Cardiac septum (tissue), 1 donor: ENCODE data around the gene FBXL12. TPM values are rescaled to one million over a fixed set of nuclear protein-coding genes. Genes with fewer than 3 reads are reported as not detected.
"Not testable (repeated sequence)": the region's sequence is repeated elsewhere in the genome, so short reads cannot be mapped to it uniquely, and the experiment has no call there.

Experiments
- DNase-seq: peaks from one replicate; pipeline ENCODE4 v3.0.0-alpha.2; 2020; ENCODE audit warnings: low spot score
- intact Hi-C: fragments of 100-400 bp; cut with DNase I; formaldehyde crosslinking; loops from one replicate; pipeline ENCODE4 v1.14.0; 2022
- total RNA-seq: library from RNA; stranded (reverse); fragmentation: NEBNext Ultra II Directional; extraction: Animal tissue kit (Norgen Biotek cat#: 25700); gene quantifications from one replicate; pipeline ENCODE4 v1.2.1, GENCODE V29; 2021
- donor health status: DM: no; HTN: no; CAD: no.

Gene FBXL12
- total RNA-seq, 1 donor from 2014 or later = 17.0 TPM

DNA sequence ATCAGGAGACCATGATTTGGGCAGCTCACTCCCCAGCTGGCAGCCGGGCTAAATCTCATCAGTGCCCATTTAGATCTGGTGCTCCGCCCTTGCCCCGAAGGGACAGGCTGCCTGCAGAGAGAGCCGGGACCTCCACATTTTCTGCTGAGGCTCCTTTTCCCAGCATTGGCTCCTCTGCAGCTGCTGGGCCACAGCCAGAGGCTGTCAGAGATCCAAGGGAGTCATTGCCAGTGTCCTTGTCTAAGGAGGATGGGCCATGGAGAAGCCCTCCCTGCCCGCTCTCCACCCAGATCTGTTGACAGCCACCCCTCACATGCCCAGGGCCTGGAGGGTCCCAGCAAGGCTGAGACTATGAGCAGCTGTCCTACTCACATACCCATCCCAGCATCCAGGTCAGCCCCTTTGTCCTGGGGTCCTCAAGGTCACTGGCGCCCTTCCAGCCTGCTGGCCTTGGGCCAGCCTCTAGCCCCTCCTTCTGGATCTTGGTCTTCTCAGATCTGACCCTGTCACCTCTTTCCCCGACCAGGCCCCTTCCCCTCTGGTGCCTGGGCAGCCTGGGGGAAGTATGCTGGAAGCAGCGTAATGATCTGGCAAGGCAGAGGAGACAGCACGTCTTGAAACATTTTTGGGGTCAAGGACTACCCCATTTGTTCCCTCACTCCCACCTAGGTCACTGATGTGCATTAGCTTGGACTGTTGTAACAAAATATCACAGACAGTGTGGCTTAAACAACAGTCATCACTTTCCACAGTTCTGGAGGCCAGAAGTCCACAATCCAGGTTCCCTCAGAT lies 24.2 kb upstream of the FBXL12 start:
- DNase-seq = no peak
- intact Hi-C loops = no loop called here

DNA sequence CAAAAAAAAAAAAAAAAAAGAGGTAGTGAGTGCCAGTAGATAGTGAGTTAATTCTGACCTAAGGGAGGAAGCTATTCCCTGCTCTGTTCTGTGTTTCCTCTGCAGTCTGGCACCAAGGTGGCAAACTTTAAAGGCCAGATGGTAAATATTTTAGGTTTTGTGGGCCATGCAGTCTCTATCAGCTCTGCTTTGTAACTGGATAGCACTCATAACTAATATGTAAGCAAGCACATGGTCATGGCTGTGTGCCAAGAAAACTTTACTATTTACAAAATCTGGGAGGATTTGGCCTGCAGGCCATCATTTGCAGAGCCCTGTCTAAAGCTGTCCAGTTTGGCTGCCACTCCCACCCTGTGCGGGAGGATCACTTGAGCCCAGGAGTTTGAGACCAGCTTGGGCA lies 20.5 kb upstream of the FBXL12 start:
- intact Hi-C loops = no loop called here
- DNase-seq = no peak

DNA sequence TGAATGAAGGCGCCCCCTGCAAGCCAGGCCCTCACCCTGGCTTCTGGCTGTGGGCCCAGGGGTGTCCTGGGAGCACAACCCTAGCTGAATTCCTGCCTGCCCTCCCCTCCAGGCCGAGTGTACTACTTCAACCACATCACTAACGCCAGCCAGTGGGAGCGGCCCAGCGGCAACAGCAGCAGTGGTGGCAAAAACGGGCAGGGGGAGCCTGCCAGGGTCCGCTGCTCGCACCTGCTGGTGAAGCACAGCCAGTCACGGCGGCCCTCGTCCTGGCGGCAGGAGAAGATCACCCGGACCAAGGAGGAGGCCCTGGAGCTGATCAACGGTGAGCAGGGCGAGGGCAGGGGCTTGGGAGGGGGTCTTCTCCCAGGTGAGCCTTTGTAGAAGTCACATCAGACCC lies 19.4 kb upstream of the FBXL12 start:
- no peak for DNase-seq

DNA sequence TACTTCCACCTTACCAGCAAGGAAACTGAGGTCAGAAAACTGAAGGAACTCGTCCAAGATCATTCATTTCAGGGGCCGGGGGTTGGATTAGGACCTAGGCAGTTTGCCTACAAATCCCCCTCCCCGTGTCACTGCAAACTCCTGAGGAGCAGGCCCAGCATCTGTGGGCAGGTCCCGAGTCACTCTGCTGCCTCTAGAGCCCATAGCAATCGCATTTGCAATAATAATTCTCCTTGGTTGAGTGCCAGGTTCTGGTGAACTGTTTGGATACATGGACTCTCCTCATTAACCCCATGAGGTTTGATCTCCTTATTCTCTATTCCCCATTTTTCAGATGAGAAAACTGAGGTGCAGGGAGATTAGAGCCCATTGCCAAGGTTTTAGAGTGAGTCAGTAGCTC lies 17.1 kb upstream of the FBXL12 start:
- no peak for DNase-seq
- intact Hi-C loops = no loop called here

More for the DNA sequence above, 19.4 kb upstream of the FBXL12 start:
- intact Hi-C loops = no loop called here

DNA sequence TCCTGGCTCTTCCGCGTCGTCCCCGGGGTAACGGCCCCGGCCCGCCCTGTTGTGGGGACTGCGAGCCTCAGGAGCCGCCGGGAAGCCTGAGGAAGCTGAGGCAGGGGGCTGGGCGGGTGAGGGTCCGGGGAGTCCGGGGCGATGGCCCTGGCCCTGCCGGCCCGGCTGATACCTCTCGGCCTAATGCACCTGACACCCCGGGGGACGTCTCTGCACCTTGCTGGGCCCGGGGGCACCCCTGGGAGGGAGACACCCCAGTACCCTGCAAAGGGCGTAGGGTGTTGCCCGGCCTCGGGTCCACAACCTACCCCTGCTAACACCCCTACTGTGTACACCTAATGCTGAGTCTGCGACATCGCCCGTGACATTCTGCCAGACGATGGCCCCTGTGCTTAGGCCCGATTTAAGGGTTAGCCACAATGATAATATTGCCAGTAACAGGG lies 16.6 kb upstream of the FBXL12 start:
- DNase-seq = no peak
- intact Hi-C loops = no loop called here

DNA sequence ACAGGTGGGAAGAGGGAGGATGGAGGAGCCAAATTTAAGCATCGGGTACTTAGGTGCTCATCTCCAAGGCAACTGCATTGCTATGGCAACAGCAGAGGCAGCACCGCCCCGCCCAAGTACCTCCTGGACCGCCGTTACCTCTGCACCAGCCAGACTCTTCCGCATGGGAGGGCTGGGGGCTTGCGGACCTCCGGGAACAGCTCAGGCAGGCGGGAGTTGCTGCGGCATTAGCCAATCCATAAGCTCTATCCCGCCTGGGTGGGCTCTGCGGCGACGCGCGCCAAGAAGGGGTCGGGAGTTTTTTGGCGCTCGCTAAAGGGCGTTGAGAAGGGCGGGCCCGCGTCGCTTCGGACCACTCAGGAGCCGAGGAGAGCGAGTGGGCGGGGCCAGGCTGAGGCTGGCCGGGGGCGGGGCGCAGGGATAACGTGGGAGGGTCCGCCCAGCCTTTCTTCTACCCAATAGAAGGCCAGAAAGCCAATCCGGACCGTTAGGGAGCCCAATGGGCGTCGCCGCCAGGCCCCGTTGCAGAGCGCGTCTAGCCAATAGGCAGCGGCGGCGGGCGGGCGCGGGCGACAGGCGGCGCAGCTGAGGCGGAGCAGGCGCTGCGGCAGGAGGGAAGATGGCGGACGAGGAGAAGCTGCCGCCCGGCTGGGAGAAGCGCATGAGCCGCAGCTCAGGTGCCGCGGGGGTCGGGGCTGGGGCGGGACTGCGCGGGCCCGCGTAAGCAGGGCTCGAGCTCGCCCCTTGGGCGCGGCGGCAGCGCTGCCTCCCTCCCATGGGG lies 16.0 kb upstream of the FBXL12 start, which contains the start of gene PIN1:
Gene PIN1 (plus strand): TSS at position 593 of the 781 bp plus-strand sequence. CDS start 27 bp downstream, at position 620.
- DNase-seq = peak; percentile 99
- intact Hi-C loops = no loop called here

DNA sequence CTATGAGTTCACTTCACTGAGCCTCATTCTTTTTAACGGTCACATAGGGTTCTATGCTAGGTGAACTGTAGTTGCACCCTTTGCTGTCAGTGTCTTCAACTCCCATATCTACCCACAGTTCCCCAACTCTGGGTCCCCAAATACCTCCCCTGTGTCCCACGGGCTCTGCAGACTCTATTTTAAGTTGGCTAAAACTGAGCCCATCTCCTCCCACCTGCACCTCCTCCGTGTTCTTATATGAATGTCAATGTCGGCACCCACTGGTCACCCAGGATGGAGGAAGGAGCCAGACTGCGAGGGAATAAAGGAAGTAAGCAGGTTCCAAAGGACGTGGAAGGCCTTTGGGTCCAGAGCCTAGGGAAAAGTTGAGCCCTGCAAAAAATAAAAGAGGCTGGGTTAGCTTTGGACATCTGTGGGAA lies 15.4 kb upstream of the FBXL12 start:
- intact Hi-C loops = no loop called here
- DNase-seq = no peak

DNA sequence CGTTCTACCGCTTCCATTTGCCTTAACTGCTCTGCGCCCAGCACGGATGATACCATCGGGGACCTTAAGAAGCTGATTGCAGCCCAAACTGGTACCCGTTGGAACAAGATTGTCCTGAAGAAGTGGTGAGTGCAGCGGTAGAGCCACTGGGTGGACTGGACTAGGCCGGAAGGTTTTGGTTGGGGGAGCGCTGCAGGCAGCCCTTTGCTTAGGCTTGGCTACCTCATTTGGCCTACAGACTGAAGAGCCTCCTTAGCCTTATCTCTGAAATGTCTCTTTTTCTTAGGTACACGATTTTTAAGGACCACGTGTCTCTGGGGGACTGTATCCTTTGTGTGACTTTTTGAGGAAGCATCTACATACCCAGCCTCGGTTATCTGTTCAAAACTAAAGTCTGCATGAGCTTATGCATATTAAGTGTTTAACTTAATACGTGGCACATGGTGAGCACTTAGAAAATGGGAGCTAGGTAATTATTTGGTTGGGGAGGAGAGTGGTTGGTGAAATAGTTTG lies 9.7 kb upstream of the FBXL12 start:
- no peak for DNase-seq
- intact Hi-C loops = no loop called here

DNA sequence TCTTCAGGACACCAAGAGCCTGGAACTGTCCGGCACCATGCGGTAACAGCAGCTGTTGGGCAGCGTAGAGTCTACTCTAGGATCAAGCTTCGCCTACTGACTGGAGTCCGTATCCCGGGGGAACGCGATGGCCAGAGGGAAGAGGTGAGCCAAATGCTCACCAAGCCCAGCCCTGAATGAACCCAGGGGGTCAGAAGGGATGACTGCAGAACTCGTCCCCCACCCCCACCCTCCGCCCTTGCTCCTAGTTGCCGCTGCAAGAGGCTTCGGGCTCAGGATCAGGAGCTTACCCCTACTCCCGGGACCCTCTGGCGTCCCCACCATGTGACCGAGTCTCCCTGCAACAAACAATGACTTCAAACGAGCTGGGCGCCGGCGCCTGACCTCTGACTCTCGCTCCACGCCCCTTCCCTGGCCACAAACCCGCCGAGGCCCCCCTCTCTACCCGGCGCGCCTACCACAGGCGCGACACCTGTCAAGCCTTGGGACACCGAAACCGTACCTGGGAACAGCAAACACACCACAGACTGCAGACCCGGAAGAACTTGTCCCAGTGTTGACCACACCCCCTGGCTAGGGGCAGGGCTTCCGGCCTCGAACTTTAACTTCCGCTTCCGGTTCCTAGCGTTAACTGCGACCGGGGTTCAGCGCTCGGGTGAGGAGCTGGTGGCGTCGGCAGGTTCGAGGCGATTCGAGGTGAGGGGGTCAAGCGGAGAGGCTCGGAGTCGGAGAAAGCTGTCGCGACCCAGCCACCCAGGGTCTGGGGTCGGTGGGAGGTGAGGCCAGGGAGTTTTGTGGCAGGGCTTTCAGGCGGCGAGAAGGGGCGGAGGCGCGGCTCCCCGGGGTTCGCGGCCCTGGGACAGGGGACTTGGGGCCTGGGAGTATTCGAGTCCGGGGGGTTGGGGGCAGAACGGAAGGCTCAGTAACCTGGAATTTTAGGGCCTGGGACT lies 8.7 kb upstream of the FBXL12 start, which contains the start of gene UBL5:
Gene UBL5 (plus strand): TSS at position 630 of the 950 bp plus-strand sequence. CDS start 420 bp downstream, outside the sequence.
- intact Hi-C loops = no loop called here
- peak; percentile 95 for DNase-seq

DNA sequence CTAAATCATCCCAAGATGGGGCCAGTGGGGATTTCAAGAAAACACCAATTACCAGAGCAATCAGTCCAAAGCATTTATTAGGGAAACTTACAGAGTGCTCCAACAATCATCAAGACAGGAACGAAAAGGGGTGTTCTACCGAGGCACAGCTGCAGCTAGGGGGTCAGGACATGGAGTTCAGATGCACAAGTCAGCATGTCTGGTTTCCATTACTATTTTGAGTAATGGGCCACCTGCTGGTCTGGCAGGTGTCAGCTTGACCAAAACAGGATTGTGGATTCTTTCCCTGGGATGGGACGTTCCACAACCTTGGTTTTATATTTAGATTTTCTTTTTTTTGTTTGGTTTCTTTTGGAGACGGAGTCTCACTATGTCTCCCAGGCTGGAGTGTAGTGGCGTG lies 4.9 kb upstream of the FBXL12 start:
- no peak for DNase-seq
- intact Hi-C loops = no loop called here

DNA sequence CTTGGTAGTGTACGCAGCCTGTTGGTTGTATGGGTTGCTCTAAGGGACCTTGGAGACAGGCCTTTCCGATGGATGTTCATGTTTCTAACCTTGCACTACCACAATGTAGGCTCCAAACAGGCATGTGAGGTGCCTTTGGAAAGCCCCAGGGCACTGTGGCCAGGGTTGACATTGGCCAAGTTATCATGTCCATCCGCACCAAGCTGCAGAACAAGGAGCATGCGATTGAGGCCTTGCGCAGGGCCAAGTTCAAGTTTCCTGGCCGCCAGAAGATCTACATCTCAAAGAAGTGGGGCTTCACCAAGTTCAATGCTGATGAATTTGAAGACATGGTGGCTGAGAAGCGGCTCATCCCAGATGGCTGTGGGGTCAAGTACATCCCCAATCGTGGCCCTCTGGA lies 1.2 kb upstream of the FBXL12 start:
- intact Hi-C loops = not testable (repeated sequence)

DNA sequence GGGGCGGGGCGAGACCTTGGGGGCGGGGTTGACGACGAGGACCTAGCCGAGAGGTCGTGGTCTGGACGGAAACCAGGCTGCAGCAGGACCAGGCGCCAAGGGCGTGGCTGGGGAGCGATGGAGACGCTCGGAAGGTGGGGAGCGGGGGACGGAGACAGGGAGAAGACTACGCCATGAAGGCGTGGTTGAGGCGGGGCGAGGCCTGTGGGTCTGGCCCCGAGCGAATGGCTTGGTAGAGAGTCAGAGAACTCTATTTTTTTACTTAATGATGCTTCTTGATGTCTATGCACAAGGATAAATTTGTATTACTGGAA lies 674 bp upstream of the FBXL12 start:
- intact Hi-C loops = loop anchor here (1.0 kb wide), 1 partner anchor 27 kb away; no protein-coding TSS in a partner anchor
- no peak for DNase-seq

More for the DNA sequence above, 1.2 kb upstream of the FBXL12 start:
- DNase-seq = not testable (repeated sequence)

DNA sequence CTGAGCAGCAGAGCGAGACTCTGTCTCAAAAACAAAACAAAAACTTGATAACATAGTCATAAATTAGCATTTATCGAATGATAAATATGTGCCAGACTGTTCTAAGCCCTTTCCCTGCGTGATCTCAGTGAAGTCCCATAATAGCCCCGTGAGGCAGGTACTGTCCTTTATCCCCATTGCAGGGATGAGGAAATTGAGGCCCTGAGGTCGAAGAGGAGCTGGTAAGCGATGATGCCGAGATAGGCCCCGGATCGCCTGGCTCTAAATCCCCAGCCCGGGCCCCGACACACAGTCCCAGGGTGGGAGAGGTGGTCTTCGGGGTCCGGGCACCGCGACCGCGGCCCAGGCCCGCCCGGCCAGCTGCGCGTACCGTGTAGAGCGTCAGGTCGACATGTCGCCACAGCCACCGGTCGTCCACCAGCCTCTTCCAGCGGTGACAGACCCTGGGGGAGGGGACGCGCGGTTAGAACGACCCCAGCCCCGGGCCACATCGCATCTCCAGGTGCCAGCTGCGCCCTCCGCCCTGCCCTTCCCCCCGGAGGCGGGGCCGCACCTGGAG lies 625 bp downstream of the FBXL12 start:
- no peak for DNase-seq
- intact Hi-C loops = no loop called here

DNA sequence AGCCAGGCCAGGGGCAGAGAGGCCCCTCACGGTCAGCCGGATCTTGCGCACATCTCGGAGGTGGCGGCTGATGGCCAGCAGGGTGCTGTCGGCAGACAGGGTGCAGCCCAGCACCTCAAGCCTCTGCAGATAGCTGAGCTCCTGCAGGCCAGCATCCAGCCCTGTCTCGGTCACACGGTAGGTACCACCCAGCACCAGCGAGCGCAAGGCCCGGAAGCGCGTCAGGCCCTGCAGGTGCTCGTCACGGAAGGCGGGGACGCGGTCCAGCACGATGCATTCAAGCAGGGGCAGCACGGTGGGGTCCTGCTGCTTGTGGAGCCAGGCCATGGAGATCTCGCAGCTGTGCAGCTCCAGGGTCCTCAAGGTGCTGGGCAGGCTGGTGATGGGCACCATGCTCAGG lies 7.7 kb downstream of the FBXL12 start:
- DNase-seq = no peak
- intact Hi-C loops = no loop called here

DNA sequence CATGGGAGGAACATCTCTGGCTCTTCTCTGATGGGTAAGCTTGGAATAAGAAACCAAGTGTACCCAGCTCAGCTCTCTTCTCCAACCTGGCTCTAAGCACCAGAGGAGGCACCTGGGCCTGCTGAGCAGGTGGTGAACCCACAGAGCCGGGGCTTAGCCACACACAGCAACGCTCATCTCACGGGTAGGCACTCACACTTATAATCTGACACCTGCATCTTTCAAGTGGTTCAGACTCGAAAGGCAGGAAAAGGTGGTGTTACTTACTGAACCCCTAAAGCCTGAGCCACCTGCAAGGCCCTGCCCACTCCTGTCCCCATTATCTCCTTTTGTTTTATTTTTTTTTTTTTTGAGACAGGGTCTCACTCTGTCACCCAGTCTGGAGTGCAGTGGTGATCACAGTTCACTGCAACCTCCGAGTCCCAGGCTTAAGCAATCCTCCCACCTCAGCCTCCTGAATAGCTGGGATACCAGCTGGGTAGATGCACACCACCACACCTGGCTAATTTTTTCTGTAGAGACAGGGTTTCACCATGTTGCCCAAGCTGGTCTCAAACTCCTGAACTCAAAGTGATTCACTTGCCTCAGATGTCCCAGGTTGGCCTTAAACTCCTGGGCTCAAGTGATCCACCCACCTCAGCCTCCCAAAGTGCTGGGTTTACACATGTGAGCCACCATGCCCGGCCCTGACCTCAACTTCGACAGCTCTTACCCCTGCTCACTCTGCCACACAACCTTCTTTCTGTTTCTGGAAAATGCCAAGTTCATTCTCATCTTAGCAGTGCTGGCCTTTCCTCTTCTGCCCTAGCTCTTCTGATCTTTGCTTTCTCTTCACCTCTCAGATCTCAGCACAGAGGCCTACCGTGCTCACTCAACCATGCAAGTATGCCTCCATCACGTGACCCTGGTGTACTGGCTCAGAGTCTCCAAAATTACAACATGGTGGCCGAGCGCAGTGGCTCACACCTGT lies 9.7 kb downstream of the FBXL12 start:
- intact Hi-C loops = no loop called here
- DNase-seq = no peak

DNA sequence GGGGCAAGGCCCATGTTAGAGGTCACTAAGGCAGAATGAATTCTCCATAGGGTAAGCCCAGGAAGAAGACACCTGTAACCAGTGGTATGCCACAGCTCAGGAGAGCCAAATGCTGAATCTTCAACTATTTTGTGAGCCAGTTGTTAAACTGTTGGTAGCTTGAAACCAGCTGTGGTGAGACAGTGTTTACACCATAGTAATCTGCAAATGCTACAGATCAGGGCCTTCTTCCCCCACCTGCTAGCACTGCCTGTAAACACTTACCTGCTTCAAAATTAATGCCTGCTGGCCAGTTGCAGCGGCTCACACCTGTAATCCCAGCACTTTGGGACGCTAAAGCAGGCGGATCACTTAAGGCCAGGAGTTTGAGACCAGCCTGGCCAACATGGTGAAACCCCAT lies 12.1 kb downstream of the FBXL12 start:
- intact Hi-C loops = no loop called here
- no peak for DNase-seq

DNA sequence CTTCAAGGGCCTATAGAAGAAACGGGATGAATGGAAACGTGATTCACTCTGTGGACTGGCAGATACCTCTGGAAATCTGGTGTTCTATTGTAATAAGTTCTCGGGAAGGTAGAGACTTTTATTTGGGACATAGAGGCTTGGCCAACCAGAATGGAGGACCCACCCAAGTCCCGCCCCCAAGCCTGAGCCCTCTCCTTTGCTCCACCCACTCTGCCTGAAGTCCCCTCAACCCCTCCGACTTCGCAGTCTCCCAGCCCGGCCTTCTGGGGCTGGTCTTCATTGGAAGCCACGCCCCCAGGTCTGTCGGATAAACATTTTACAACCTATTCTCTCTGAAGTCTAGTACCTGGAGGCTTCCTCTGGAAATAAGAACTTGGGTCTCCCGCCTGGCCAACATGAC lies 16.9 kb downstream of the FBXL12 start:
- intact Hi-C loops = no loop called here
- DNase-seq = no peak

DNA sequence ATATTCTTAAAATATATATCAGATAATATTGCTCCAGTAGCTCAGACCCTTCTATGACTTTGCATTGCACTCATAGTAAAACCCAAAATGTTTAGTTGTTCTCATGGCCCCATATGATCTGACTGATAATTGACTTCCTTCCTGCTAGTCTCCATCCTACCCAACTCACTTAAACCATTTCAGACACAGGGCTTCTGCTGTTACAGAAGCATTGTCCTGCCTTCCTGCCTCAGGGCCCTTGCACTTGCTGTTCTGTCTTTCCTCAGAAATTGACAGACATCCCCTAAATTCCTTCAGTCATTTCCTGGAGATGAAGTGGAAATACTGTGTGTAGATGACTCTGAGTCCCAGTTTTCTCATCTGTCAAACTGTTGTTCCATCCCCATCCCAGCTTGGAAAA lies 19.7 kb downstream of the FBXL12 start:
- DNase-seq = no peak
- intact Hi-C loops = loop anchor here (5.0 to 10.0 kb wide), 4 partner anchors 364 to 654 kb away; partner anchors contain the start of genes ZNF266 and ZNF317
